HG02623 (cell line): ENCODE measurements around the gene RASD1.
"Not testable (repeated sequence)": the region's sequence is repeated elsewhere in the genome, so short reads cannot be mapped to it uniquely, and the experiment has no call there.

Experiments
- ATAC-seq: cut with Tn5 transposase; IDR thresholded peaks from one replicate; pipeline ENCODE4 v1.9.1; 2021; ENCODE audit warnings: moderate library complexity; ENCODE audit not compliant: unreplicated experiment

Gene RASD1

DNA sequence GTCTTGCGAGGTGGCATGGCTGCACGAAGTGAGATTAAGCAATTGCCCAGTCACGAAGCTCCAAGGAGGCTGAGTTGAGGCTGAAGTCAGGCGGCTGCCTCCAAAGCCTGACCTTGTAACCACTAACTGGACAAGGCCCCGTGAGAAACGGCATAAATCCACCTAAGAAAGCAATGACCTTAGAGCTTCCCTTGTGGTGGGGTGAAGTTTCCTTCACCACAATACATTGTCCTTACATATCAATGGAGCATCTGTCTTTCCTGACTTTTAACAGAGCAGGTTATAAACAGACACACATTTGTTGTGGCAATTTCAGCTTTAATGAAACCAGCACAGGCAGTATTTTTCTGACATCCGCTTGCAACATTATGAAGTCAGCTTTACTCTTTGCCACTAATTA lies 21.9 kb downstream of the RASD1 start:
- ATAC-seq = no peak

DNA sequence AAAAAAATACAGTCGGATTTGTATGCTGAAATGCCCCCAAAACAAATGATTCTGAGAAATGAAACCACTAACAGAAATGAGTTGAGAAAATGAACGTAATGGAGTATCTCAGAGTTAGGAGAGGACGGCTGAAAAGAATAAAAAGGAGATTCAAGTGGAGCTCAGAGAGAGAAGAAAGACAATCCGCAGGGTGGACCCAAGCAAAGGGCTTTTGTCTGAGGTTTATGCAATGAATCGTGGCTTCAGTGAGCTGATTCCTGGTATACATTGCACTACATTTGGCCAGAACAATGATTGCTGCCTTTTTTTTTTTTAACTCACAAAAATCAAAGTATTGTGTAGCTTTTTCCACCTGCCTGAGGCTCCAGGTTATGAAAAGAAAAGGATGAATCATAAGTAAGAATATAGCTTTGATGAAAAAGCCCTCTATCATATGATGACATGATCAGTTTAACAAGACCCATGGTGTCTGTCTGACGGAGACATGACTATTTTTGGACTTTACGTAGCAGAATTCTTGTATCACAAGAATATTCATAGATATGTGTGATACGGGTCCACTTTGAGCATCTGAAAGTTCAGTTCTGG lies 23.8 kb downstream of the RASD1 start:
- ATAC-seq = no peak

DNA sequence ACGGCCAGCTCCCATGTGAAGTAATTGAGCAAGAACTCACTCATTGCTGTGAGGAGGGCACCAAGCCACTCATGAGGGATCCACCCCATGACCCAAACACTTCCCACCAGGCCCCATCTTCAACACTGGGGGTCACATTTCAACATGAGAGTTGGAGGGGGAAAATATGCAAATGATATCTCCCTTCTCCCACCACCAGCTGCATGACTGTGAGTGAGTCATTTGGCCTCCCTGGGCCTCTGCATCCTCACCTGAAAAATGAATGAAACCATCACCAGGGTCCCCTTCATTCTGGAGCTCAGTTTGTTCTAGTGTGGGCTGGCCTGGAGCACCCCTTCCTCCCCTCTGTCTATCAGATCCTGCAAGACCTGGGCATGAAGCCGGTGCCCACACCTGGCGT lies 26.2 kb downstream of the RASD1 start:
- no peak for ATAC-seq

DNA sequence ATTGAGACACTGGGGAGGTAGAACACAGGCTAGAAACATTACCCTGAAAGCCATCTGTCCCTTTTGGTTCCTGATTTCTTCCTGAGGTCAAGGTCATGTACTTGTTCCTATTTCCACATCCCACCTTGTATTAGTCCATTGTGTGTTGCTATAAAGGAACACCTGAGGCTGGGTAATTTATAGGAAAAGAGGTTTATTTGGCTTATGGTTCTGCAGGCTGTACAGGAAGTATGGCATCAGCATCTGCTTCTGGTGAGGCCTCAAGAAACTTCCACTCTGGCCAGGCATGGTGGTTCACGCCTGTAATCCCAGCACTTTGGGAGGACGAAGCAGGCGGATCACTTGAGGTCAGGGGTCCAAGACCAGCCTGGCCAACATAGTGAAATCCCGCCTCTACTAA lies 26.8 kb downstream of the RASD1 start:
- ATAC-seq = no peak

DNA sequence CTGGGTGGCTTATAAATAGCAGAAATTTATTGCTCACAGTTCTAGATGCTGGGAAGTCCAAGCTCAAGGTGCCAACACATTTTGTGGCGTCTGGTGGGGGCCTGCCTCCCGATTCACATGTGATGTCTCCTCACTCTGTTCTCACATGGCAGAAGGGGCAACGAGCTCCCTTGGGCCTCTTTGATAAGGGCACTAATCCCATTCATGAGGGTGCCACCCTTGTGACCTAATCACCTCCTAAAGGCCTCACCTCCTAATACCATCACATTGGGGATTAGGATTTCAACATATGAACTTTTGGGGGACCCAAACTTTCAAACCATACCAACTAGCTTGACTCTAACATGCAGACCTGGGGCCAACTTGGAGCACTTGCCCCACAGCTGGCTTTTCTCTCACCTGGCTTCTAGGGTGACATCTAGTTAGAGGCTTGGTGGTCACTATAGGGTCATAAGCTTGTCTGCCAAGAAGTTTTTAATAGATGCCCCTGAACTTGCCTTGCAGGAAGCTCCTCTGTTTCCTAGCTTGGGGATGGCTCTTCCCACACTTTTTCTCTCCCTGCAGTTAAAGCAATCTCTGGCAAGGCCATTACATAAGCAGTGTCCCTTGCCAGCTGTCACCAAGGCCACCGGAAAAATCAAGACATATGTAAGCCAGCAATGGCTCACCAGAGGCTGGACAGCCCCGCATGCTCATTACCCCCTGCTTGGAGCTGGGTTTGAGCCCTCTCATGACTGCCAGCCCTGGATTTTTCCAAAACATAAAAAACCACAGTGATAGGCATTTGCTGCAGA lies 27.8 kb downstream of the RASD1 start:
- ATAC-seq = no peak

DNA sequence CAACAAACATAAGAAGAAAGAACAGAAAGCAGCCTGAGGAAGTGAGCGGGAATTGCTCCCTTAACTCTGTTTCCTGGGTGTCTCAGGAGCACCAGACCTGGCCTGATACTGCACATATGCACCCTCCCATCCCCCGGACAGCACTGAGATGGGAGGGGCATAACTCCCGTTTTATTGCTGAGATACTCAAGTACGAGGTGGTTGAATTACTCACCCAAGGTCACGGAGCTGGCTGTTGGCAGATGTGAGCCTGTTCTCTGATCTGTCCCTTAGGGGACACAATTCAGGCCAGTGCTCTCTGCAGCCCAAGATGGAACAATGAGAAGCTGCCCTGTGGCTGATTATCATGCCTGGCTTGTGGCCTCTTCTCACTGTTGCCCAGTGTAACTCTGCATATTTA lies 28.5 kb downstream of the RASD1 start:
- ATAC-seq = no peak

DNA sequence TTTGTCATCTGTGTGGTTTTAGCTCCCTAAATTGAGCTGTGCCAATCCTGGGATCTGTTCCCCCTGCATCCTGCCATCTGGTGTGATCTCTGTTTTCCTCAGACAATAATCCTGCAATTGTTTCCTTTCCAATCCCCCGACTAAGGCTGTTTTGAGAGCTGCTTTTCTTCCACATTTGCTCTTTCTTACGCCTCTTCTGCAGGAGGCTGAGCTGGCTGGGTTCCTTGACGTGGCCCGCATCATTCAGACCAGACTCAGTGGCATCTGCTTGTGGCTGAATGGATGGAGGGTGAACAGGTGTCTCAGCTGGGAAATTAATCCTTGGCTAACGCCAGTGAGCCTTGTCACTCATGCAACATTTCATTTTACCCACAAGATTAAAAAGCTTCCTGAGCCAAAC lies 29.2 kb downstream of the RASD1 start:
- ATAC-seq = no peak

DNA sequence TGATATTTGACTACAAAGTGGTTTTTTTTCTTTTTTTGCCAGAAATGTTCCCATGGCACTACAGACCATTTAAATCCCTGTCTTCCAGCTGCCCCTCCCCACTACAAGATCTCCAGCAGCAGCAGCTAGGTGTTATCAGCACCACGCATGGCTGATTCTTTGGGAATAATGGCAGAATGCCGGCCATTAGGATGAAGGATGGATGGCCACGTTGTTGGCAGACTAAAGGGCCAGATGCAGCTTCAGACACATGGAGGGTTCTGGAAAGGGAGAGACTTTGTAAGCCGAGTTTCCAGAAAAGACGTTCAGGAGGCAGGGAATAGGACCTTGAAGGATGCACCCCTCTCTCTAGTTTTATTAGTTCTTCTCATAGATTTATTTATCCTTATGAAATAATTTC lies 29.7 kb downstream of the RASD1 start:
- ATAC-seq = no peak

DNA sequence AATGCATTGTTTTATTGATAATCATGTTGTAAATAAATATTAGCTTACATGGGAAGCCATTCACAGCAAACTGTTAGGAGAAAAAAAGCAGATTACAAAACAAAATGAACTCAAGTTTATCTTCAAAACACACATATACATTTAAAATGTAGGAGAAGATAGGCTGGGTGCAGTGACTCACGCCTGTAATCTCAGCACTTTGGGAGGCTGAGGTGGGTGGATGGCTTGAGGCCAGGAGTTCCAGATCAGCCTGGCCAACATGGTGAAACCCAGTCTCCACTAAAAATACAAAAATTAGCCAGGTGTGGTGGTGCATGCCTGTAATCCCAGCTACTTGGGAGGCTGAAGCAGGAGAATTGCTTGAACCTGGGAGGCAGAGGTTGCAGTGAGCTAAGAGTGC lies 30.3 kb downstream of the RASD1 start:
- not testable (repeated sequence) for ATAC-seq

DNA sequence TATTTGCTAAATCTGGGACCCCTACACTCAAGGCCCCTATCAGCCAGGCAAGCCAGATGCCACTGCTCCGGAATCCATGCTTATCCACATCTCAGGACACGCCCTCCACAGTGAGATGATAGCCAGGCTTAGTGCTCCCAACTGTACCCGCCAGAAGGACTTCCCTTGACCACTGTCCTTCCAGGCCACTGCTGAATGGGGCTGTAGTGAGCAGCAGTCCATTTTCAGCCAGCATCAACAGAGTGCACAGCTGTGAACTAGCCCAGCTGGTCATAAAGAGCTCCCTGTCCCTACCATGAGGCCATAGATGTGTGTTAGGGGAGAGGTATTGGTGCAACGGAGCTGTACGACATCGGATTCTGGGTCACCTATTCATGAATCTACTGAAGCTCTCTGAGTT lies 32.4 kb downstream of the RASD1 start:
- ATAC-seq = no peak

DNA sequence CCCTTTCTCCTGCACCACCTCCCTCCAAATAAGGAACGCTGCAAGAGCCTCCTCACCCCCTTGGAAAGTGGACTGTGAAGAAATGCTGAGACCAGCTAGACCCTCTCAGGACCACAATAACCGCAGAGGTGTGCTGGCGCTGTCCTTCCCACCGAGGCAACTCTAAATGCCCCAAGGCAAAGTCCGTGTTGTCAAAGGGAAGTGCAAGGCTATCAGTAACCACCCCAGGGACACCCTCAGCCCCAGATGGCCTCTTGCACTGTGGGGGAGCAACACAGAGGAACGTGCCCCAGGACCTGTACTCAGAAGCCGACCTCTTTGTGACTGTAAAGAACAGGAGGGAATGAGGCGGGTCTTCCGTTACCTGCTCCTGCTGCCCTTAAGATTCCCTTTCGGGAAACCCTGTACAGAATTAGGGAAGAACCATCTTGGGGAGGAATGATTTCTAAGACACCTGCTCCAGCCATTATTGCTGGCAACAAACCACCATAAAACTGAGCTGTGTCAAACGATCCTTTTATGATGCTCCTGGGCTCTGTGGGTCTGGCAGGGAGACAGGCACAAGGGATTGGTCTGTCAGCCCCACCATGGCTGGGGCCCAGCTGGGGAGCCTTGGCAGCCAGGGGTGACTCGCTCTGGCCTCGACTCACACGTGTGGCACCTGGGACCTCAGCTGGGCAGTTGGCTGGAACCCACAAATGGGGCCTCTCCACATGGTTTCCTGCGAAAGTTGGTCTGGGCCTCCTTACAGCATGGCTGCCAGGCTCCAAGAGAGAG lies 34.0 kb downstream of the RASD1 start:
- no peak for ATAC-seq

DNA sequence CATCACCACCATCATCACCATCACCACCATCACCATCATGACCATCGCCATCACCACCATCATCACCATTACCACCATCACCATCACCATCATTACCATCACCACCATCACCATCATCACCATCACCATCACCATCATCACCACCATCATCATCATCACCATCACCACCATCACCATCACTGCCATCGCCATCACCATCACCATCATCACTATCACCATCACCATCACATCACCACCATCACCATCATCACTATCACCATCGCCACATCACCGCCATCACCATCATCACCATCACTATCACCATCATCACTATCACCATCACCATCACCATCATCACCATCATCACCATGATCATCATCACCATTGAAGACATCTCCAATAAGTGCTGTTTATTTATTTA lies 36.2 kb downstream of the RASD1 start:
- ATAC-seq = no peak

DNA sequence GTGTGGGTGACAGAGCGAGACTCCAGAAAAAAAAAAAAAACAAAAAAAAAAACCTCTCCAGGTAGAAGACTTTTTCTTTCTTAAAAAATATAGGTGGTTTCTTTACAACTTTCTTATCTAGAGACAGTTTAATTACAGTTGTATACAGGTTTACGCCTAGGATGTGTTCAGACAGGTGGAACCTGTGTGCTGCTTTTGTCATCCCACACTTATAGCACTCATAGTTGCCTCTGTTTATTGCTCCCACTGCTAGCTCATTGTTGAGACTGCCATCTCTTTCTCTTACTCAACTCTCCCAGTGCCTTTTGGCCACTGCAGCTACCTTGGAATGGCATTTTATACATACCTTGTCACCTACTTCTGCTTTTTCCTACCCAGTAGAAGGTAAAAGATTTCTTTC lies 38.5 kb downstream of the RASD1 start:
- no peak for ATAC-seq

DNA sequence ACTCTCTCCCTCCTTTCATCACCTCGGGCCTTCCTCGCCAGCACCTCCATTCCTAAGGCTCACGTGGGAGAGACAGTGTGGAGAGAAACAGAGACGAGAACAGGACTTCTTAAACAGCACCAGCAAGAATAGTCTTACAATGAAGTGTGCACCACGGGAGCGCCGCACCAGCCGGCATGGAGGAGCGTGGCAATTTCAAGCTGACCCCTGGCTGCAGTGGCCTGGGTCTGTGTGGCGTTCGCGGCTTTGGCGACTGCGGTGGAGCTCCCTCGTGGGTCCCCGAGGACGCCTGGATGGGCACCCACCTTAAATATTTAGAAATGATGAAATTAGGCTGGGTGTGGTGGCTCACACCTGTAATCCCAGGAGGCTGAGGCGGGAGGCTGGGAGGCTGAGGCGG lies 39.9 kb downstream of the RASD1 start:
- ATAC-seq = no peak

DNA sequence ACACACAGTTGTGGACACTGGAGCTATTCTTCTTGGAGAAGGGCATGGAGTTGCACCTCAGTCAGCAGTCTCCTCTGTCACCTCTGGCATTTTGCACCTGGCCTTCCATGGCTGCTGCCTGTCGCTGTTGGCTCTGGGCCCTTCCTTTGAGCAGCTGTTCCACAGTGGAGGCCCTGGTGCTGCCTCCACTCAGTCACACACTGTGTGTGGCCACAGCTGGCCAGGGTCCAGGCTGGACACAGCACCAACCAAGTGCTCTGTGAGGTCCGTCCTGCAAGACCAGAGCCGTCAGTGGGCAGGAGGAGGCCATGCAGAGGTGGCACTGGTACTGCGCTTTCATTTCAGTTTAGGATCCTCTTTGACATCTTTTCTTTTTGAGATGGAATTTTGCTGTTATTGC lies 41.0 kb downstream of the RASD1 start:
- ATAC-seq = no peak

DNA sequence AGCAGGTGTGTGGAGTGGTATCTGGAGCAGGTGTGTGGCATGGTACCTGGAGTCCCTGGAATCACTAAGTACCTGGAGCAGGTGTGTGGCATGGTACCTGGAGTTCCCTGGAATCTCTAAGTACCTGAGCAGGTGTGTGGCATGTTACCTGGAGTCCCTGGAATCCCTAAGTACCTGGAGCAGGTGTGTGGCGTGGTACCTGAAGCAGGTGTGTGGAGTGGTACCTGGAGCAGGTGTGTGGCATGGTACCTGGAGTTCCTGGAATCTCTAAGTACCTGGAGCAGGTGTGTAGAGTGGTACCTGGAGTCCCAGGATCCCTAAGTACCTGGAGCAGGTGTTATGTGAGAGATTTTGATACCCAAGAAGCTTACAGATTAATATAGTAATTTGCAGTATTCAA lies 41.5 kb downstream of the RASD1 start:
- ATAC-seq = not testable (repeated sequence)

DNA sequence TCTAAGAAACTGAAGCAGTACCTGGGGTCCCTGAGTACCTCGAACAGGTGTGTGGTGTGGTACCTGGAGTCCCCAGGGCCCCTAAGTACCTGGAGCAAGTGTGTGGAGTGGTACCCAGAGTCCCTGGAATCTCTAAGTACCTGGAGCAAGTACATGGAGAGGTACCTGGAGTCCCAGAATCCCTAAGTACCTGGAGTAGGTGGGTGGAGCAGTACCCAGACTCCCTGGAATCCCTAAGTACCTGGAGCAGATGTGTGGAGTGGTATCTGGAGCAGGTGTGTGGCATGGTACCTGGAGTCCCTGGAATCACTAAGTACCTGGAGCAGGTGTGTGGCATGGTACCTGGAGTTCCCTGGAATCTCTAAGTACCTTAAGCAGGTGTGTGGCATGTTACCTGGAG lies 41.9 kb downstream of the RASD1 start:
- no peak for ATAC-seq

DNA sequence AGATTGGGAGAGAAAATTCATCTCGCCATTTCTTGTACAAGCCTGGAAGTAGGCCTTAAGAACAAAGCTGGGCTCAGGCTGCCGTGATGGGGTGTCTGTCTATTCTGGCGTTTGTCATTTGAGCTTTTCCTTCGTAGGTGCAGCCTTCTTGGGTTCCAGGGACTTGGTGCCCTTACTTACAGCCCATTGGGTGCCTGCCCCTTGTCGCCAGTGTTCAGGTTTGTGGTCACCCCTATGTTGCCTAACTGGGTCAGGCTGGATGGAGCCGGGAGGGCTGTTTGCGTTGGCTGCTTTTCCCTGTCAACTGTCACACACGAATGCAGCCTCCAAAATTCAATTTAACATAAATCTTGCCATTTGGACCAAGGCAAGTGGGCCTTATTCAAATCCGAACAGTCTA lies 43.1 kb downstream of the RASD1 start:
- ATAC-seq = no peak

DNA sequence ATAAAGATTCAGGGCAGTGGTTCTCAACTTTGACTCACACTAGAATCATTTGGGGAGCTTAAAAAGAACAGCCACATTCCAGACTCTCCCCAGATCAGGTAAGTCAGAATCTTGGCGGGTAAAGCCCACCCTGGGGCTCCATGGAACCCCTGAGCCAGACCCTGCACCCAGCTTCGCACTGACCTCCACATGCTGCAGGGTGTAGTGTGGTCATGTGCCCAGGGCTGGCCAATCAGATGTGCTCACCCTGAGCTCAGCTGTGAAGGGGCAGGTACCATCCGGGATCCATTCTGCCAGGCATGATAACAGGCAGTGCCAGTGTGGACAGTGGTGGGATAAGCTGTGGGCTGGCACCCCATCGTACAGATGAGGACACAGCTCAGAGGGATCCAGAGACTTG lies 47.5 kb downstream of the RASD1 start:
- ATAC-seq = no peak

DNA sequence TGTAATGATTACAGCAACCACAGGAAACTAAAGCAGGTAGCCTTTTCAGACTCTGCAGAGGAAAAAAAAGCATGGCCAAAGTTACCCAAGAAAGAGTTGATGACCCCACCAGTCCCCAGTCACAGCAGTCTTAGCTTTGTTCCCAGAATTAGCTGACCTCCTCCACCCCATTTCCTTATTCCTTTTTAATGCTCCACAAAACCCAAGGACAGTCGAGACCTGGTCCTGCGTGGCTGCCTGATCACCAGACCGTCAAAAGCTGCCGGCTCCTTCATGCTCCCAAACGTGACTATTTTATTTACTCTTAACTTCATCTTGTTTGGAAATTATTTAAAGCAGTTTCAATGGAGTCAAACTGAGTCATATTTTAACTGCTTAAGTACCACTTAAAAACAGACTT lies 48.1 kb downstream of the RASD1 start:
- ATAC-seq = no peak

DNA sequence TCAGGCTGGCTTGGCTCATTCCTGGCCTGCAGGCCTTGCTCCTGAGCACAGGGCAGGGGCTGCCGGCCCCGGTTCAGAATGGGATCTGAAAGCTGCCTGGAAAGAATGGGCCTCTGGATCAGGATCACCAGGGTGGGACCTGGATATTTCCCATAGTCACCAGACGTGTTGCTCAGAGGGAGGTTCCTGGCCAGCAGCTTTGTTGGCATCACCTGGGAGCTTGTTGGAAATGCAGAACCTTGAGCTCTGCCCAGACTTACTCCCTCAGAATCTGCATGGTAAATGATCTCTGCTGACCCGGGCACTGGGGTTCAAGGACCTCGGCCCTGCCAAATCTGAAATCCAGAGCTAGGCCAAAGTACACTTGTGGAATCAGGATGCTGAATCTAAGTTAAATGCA lies 48.9 kb downstream of the RASD1 start:
- no peak for ATAC-seq

DNA sequence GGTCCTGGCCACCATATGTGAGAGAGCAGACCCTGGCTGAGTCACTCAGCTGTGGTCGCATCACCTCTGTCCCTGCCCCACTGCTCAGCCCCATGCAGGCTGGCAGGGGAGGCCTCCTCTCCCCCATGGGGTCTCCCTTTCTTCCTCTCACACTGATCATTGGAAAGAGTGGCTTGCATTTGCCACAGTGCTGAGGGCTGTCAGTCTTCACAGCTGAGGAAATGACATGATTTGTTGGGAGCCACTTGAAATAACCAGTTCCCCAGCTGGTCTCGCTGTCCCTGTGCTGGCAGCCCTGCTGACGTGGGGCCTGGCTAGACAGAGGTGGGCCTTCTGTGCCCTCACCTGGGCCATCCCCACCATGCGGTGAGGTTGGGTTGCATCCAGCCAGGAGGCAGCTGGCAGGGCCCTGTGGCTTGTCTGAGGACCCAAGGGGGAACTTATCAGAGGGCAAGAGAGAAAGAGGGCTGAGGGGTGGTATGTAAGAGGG lies 49.5 kb downstream of the RASD1 start:
- no peak for ATAC-seq
